NCI-H2107 treated with DMSO at 0.1 percent for 48 hours (cell line): ENCODE data around the gene RAB11FIP4.
A peak's percentile ranks its signal among the peaks of the same experiment; 100 is the strongest.

Experiments used
- DNase-seq: peaks from one replicate; lab custom pipeline; 2025; ENCODE audit not compliant: unreplicated experiment; lab: John Stamatoyannopoulos, UW

RAB11FIP4 gene

GRCh38 chr17:31480904-31481782 lies 89.7 kb downstream of the RAB11FIP4 start:
- no peak for DNase-seq

GRCh38 chr17:31481783-31482081 lies 90.3 kb downstream of the RAB11FIP4 start:
- no peak for DNase-seq

GRCh38 chr17:31484821-31485220 lies 93.3 kb downstream of the RAB11FIP4 start:
- DNase-seq, result no peak

- no peak for DNase-seq
These were observed 95.0 kb downstream of the RAB11FIP4 start for GRCh38 chr17:31486351-31487062.

- DNase-seq, result no peak
These were observed 95.7 kb downstream of the RAB11FIP4 start for GRCh38 chr17:31487063-31487647.

GRCh38 chr17:31487648-31488263 lies 96.3 kb downstream of the RAB11FIP4 start:
- peak; percentile 79 for DNase-seq

- DNase-seq, result no peak
These were observed 96.9 kb downstream of the RAB11FIP4 start for GRCh38 chr17:31488264-31488981.

- DNase-seq, result no peak
These were observed 97.5 kb downstream of the RAB11FIP4 start for GRCh38 chr17:31488982-31489294.

- no peak for DNase-seq
These were observed 98.0 kb downstream of the RAB11FIP4 start for GRCh38 chr17:31489295-31490018.

GRCh38 chr17:31490019-31490650 lies 98.7 kb downstream of the RAB11FIP4 start:
- DNase-seq, result no peak

- DNase-seq, result no peak
These were observed 99.3 kb downstream of the RAB11FIP4 start for GRCh38 chr17:31490671-31491375.

- DNase-seq, result no peak
These were observed 100.1 kb downstream of the RAB11FIP4 start for GRCh38 chr17:31491376-31492131.

- DNase-seq, result no peak
These were observed 100.7 kb downstream of the RAB11FIP4 start for GRCh38 chr17:31492206-31492605.

GRCh38 chr17:31492880-31493655 lies 101.6 kb downstream of the RAB11FIP4 start:
- no peak for DNase-seq

GRCh38 chr17:31493656-31494155 lies 102.2 kb downstream of the RAB11FIP4 start:
- no peak for DNase-seq

- DNase-seq, result peak; percentile 50
These were observed 103.0 kb downstream of the RAB11FIP4 start for GRCh38 chr17:31494259-31495021.
